Left renal cortex interstitium (tissue), 4 donors: Measurements from ENCODE around the gene MDH2. TPM values are rescaled to one million over a fixed set of nuclear protein-coding genes. Genes with fewer than 3 reads are reported as not detected.
"Not testable (repeated sequence)": the region's sequence is repeated elsewhere in the genome, so short reads cannot be mapped to it uniquely, and the experiment has no call there.

Source experiments
- DNase-seq, 4 donors: peaks; one replicate each; pipeline ENCODE4 v3.0.0-alpha.2; 2013; ENCODE audit warnings: low read depth in 4 of 4, low spot score in 2 of 4, missing footprints in 1 of 4
- polyA plus RNA-seq, 4 donors: library from polyadenylated mRNA; unstranded; fragments of 120-200 nt; gene quantifications; one replicate each; pipeline ENCODE4 v1.2.1, GENCODE V29; 2013; ENCODE audit not compliant: insufficient read length in 4 of 4

MDH2 gene
- polyA plus RNA-seq, 4 donors, result 214 to 239 (median 219) TPM

DNA sequence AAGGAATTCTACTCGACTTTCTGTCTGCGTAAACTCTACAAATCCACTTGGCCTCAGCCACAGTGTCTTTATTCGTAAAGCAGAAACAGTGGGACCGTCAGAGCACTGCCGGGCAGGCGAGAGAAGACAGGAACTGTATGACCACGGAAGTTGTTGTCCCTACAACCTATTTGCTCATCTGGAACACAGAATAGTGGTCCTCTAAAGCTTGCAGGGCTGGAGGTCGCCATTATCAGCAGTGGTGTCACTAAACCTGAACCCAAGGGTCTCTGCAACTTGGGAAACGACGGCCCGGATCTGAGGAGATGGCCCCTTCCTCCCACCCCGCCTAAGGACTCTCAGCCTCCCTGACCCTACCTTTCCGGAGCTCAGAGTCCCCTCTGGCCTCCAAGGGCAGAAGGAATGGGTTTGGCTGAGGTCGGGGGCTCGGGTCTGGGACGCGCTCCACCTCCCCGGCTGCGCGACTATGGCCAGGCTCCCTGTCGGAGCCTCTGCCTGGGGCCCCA lies 548 bp upstream of the MDH2 start:
- DNase-seq, result peak in 1 of 4 donors; percentile 2

- peak in 1 of 4 donors; percentile 4 for DNase-seq
Measured at GRCh38 chr7:76048668-76048988, 722 bp downstream of the MDH2 start.

GRCh38 chr7:76049295-76049694 lies 1.4 kb downstream of the MDH2 start:
- DNase-seq, result no peak

DNA sequence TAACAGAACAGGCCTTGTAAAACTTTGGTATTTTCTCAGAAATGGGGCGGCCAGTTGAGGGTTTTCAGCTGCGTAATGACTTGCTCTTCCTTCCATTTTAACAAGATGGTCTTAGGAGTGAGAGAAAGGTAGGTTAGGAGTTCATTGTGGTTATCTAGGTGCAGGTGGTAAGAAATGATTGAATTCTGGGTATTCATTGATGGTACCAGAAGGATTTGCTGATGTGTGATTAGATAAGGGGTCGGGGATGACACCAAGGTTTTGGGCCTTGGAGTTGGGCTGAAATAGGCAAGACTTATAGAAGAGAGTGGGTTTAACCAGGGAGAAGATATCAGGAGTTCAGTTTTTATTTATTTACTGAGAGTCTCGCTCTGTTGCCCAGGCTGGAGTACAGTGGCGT lies 2.6 kb downstream of the MDH2 start:
- DNase-seq, result no peak

- DNase-seq, result no peak
Measured at GRCh38 chr7:76051840-76052239, 3.9 kb downstream of the MDH2 start.

DNA sequence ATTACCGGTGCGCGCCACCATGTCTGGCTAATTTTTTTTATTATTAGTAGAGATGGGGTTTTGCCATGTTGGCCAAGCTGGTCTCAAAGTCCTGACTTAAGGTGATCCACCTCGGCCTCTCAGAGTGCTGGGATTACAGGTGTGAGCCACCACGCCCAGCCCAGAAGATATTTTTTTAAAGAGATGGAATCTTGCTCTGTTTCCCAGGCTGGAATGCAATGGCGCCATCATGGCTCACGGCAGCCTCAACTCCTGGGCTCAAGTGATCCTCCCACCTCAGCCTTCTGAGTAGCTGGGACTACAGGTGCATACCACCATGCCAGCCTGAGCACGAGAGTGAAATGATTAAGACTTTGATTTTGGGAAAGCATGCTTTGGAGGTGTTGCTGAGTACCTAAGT lies 4.8 kb downstream of the MDH2 start:
- not testable (repeated sequence) for DNase-seq

GRCh38 chr7:76053461-76053860 lies 5.6 kb downstream of the MDH2 start:
- DNase-seq, result no peak

DNA sequence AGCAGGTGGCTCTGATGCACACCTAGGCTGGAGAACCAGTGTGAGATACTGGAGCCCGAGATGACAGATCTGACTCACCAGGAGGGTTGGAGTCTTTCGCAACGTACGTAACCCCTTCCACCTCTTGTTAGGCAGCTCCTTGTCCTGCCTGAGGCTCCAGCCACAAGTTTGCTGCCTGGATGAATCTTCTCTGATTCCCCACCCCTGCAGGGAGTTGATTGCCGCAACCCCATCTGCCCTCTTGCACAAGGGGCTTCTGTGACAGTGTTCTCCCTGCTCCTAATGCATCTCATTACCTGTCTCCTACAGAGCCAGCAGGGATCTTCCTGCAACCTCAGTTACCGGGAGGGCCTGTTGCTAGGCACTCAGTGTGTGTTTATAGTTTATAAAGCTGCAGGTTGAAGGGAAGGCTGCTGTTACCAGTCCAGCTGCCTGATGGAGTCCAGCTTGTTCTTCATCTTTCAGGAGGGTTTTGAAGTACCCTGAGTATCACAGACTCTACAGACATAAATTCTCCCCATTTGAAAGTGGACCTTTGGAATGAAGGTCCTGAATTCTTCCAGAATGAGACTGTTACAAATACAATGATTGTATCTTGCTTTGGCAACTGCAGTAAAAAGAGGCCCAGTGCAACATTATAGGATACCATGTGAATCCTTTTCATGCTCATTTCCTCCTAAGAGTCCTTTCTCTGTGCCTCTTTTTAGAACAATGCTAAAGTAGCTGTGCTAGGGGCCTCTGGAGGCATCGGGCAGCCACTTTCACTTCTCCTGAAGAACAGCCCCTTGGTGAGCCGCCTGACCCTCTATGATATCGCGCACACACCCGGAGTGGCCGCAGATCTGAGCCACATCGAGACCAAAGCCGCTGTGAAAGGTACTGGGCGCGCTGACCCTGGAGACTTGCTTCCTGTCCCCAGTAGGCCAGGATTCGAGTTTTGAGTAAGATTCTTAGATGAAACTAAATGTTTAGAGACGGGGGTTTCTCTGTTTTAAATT lies 6.5 kb downstream of the MDH2 start:
- no peak for DNase-seq

GRCh38 chr7:76056241-76056640 lies 8.3 kb downstream of the MDH2 start:
- DNase-seq, result no peak

GRCh38 chr7:76057103-76057812 lies 9.4 kb downstream of the MDH2 start:
- DNase-seq, result no peak

DNA sequence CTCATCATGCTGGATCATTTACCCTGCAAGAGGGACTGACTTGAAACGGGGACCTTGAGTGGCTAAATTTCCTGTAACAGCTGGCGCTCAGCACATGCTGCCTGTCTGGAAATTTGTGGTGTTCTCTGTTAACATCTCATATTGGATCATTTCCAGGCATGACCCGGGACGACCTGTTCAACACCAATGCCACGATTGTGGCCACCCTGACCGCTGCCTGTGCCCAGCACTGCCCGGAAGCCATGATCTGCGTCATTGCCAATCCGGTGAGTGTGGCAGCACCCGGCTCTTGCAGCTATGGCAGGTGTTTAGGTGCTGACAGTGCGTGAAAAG lies 9.9 kb downstream of the MDH2 start:
- no peak for DNase-seq

DNA sequence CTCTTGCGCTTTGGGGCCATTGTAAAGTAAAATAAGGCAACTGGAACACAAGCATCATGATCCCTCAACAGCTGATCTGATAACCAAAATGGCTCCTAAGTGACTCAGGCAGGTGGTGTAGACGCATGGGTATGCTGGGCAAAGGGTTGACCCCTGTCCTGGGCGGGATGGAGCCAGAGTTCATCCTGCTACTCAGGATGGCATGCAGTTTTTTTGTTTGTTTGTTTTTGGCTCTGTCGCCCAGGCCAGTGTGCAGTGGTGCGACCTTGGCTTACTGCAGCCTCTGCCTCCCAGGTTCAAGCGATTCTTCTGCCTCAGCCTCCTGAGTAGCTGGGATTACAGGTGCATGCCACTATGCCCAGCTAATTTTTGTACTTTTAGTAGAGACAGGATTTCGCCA lies 10.8 kb downstream of the MDH2 start:
- not testable (repeated sequence) for DNase-seq

DNA sequence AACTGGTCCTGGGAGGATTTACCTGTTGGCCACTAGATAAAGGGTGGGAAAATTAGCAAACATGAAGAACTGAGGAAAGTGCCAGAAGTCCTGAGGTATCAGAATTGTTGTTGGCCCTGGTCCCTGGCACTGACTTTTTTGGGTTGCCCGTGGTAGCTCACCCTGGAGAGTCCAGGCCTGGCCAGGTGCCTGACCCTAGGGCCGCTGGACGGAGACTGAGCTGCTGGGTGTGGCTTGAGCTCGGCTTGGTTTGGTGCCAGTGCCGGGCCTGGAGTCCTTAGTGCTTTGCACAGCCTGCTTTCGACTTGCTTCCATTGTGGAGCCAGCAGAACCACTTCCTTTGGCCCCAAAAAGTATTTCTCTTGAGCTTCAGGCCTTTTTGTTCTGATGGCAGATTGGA lies 12.9 kb downstream of the MDH2 start:
- DNase-seq, result no peak

GRCh38 chr7:76062254-76062653 lies 14.3 kb downstream of the MDH2 start:
- no peak for DNase-seq

GRCh38 chr7:76063114-76063513 lies 15.2 kb downstream of the MDH2 start:
- no peak for DNase-seq

- no peak for DNase-seq
Measured at GRCh38 chr7:76063525-76063924, 15.6 kb downstream of the MDH2 start.

DNA sequence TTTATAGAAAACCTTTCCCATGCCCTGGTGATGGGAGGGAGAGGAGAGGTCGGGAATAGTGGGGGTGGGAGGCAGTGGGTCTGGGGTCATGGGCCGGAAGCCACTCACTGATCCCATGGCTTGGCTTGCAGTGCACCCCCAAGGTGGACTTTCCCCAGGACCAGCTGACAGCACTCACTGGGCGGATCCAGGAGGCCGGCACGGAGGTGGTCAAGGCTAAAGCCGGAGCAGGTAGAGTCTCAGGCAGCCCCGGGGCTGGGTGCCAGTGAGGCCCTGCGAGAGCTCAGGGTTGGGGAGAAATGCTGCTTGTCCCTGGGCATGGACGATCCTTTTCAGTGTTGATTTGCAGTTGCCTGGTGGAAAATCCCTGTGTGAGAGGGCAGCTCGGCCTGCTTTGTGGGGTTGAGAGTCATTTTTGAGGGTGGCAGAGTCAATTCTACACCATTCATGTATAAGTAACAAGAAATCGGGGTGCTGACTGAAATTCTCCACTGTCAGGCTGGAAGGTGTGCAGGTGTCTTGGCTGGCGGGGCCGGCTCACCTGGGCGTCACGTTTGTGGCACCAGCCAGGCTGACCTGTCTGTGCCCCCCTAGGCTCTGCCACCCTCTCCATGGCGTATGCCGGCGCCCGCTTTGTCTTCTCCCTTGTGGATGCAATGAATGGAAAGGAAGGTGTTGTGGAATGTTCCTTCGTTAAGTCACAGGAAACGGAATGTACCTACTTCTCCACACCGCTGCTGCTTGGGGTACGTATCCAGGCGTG lies 16.5 kb downstream of the MDH2 start:
- no peak for DNase-seq

- no peak for DNase-seq
Measured at GRCh38 chr7:76065016-76065612, 17.2 kb downstream of the MDH2 start.

DNA sequence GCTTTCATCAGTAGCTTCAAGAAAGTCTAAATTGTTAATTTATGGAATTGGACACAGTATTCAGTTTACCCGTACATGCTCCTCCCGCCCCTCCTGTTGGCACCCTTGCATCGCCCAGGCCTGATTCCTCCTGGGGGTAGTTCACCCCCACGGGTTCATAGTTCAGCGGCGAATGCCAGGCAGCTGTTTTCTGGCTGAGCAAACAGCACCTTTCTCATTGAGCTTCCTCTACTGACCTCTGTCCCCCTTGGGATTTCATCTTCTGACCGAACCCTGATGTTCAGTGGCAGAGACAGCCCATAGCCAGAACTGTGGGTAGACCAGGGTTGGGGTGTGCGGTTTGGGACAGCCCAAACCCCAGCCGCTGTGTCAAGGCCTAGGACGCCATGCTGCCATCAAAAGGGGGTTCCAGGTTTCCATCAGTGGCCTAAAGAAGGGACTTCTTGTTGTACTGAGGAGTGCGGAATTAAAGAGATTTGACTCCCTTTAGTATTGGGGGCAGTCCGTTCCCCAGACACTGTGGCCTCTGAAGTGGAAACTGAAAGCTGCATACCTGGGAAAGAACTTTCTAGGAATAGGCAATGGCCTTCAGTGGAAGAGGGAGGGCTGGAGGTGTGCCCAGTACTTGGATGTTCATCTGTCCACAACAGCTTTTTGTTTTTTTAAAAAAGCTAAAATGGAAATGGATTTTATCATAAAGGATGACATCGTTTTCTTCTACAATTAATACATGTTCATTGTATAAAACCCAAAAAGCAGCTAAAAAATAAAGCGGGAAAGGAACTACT lies 19.0 kb downstream of the MDH2 start:
- DNase-seq, result no peak

DNA sequence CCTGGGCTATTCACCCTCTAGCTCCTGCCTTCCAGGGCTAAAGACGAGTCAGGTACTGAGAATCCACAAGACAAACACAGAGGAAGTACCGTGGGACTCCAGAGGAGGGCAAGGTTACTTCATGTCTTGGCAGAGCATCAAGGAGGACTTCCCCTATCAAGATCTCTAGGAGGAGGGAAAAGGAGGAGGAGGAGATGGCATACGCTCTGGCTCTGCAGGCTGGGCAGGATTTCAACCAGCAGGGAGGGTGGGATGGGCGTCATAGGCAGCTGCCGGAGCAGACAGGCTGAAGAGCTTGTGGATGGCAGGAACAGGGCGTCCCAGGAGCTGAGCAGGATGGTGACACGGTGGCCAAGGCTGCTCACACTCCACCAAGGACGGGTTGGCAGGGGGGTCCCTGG lies 21.3 kb downstream of the MDH2 start:
- peak in 1 of 4 donors; percentile 21 for DNase-seq
